WTC11 (cell line): ENCODE measurements around the gene STOX2.

Experiments
- ATF2 ChIP-seq: sonication (generic); formaldehyde crosslinking; IDR thresholded peaks from 2 replicates; pipeline ENCODE4 v1.8.1; 2022; ENCODE audit warnings: low read depth, missing genetic modification reagents, borderline replicate concordance
- CTCF ChIP-seq: fragments of 200-600 bp; IDR thresholded peaks from 2 replicates; pipeline ENCODE4 v1.8.0; 2022; ENCODE audit warnings: antibody characterized with exemption
- E2F1 ChIP-seq: sonication (generic); formaldehyde crosslinking; IDR thresholded peaks from 2 replicates; pipeline ENCODE4 v1.8.0; 2022; ENCODE audit warnings: mild to moderate bottlenecking, missing genetic modification reagents
- E2F4 ChIP-seq: sonication (generic); formaldehyde crosslinking; IDR thresholded peaks from 2 replicates; pipeline ENCODE4 v1.8.1; 2022; ENCODE audit warnings: low read depth, mild to moderate bottlenecking, moderate library complexity, missing genetic modification reagents, borderline replicate concordance
- JUN ChIP-seq: sonication (generic); formaldehyde crosslinking; IDR thresholded peaks from 2 replicates; pipeline ENCODE4 v1.8.0; 2023; ENCODE audit warnings: mild to moderate bottlenecking, missing genetic modification reagents
- KAT7 ChIP-seq: sonication (generic); formaldehyde crosslinking; IDR thresholded peaks from 2 replicates; pipeline ENCODE4 v1.8.1; 2023; ENCODE audit warnings: missing genetic modification reagents, mild to moderate bottlenecking, borderline replicate concordance
- MYBL2 ChIP-seq: sonication (generic); formaldehyde crosslinking; IDR thresholded peaks from 2 replicates; pipeline ENCODE4 v1.8.1; 2023; ENCODE audit warnings: mild to moderate bottlenecking, moderate library complexity, missing genetic modification reagents
- NFYB ChIP-seq: sonication (generic); formaldehyde crosslinking; conservative IDR thresholded peaks from 2 replicates; pipeline ENCODE4 v1.8.0; 2022; ENCODE audit warnings: low read depth, missing genetic modification reagents
- RELA ChIP-seq: sonication (generic); formaldehyde crosslinking; IDR thresholded peaks from 2 replicates; pipeline ENCODE4 v1.8.1; 2022; ENCODE audit warnings: missing genetic modification reagents, mild to moderate bottlenecking, borderline replicate concordance
- TEAD4 ChIP-seq: sonication (generic); formaldehyde crosslinking; IDR thresholded peaks from 2 replicates; pipeline ENCODE4 v1.8.0; 2022; ENCODE audit warnings: mild to moderate bottlenecking, missing genetic modification reagents
- USF2 ChIP-seq: sonication (generic); formaldehyde crosslinking; IDR thresholded peaks from 2 replicates; pipeline ENCODE4 v1.8.1; 2023; ENCODE audit warnings: mild to moderate bottlenecking, missing genetic modification reagents, moderate library complexity
- ZNF232 ChIP-seq: sonication (generic); formaldehyde crosslinking; IDR thresholded peaks from 2 replicates; pipeline ENCODE4 v1.8.0; 2022; ENCODE audit warnings: mild to moderate bottlenecking, missing genetic modification reagents
- ZNF281 ChIP-seq: sonication (generic); formaldehyde crosslinking; IDR thresholded peaks from 2 replicates; pipeline ENCODE4 v1.8.0; 2023; ENCODE audit warnings: mild to moderate bottlenecking, missing genetic modification reagents

- TF ChIP-seq RELA (CRISPR knock-in tag) (no peak), ZNF281 (CRISPR knock-in tag) (no peak), JUN (CRISPR knock-in tag) (no peak), CTCF (no peak), USF2 (CRISPR knock-in tag) (no peak), E2F4 (CRISPR knock-in tag) (no peak), MYBL2 (no peak), TEAD4 (CRISPR knock-in tag) (no peak), ATF2 (CRISPR knock-in tag) (no peak), NFYB (CRISPR knock-in tag) (no peak), KAT7 (CRISPR knock-in tag) (no peak), ZNF232 (CRISPR knock-in tag) (no peak), E2F1 (no peak)
Measured at GRCh38 chr4:184053434-184053833, 148.3 kb downstream of the STOX2 start.
